ENCODE measurements around the gene FSTL3. TPM values are rescaled to one million over a fixed set of nuclear protein-coding genes. Genes with fewer than 3 reads are reported as not detected.

FSTL3 gene
- total and polyA plus RNA-seq, 2 of the 13 experiments (the other 11 are each of a cell fraction or from before 2014, with no cell fraction given), result 13.5 to 15.6 TPM

DNA sequence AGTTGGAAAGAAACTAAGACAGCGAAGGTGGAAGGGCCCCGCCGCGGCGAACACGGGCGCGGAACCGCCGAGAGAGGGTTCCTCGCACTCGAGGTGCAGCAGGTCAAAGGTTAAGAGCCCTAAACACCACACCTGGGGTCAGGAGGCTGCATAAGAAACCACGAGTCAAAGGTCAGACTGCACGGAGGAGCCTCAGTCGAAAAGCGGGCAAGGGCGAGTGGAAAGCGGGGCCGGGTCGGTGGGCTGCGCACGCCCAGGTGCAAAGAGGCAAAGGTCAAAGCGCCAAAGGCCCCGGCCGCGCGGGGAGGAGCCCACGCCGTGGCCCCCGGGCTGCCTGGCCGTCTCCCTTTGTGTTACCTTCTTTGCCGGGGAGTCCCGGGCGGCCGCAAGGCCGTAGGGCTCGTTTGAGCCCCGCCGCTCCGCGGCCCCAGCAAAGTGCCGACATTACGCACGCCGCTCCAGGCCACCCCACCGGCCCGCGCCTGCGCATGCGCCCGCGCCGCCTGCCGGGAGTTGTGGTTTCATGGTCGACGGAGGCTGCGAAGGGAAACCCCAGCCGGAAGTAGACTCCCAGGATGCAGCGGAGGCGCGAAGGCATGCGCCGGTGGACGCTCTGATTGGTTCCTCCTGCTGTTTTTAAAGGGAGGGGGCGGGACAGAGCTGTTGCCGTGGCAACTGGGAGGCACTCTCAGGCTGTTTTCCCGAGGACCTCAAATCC is 43.0 kb upstream of the FSTL3 start, which contains the start of gene POLRMT (continued):
- TF ChIP-seq ZHX2 (IDR thresholded peaks at IDR 0.05; ENCODE audit: low read depth), result 0 out of 2 replicates have a peak, but pooled peaks have one; percentile 43
- peak; percentile 77; the same call in 1 of the 2 replicates for TF ChIP-seq ZHX2 (CRISPR knock-in tag; IDR thresholded peaks at IDR 0.05; ENCODE audit: borderline replicate concordance)
- peak; percentile 60 for TF ChIP-seq PHF8 (CRISPR knock-in tag; IDR thresholded peaks at IDR 0.05)
- 0 out of 2 replicates have a peak, but pooled peaks have one; percentile 51 for TF ChIP-seq ZNF850 (CRISPR knock-in tag; conservative IDR thresholded peaks at IDR 0.05)
- TF ChIP-seq ZMYM4 (CRISPR knock-in tag; IDR thresholded peaks at IDR 0.05), result no peak
- peak; percentile 88 for TF ChIP-seq YEATS4 (CRISPR knock-in tag; IDR thresholded peaks at IDR 0.05; ENCODE audit: borderline replicate concordance)
- peak; percentile 88 for TF ChIP-seq YY1 (IDR thresholded peaks at IDR 0.05; ENCODE audit: insufficient read depth, insufficient replicate concordance, low read depth, low read length)
- TF ChIP-seq MNT (IDR thresholded peaks at IDR 0.05), result peak; percentile 68
- TF ChIP-seq, protein P1, sequence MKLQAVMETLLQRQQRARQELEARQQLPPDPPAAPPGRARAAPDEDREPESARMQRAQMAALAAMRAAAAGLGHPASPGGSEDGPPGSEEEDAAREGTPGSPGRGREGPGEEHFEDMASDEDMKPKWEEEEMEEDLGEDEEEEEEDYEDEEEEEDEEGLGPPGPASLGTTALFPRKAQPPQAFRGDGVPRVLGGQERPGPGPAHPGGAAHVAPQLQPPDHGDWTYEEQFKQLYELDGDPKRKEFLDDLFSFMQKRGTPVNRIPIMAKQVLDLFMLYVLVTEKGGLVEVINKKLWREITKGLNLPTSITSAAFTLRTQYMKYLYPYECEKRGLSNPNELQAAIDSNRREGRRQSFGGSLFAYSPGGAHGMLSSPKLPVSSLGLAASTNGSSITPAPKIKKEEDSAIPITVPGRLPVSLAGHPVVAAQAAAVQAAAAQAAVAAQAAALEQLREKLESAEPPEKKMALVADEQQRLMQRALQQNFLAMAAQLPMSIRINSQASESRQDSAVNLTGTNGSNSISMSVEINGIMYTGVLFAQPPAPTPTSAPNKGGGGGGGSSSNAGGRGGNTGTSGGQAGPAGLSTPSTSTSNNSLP (IDR thresholded peaks at IDR 0.05; ENCODE audit: low read depth, low read length), result 0 out of 2 replicates have a peak, but pooled peaks have one; percentile 26
- TF ChIP-seq ATF5 (CRISPR knock-in tag; IDR thresholded peaks at IDR 0.05; ENCODE audit: low read depth), result no peak
- TF ChIP-seq, protein P2, sequence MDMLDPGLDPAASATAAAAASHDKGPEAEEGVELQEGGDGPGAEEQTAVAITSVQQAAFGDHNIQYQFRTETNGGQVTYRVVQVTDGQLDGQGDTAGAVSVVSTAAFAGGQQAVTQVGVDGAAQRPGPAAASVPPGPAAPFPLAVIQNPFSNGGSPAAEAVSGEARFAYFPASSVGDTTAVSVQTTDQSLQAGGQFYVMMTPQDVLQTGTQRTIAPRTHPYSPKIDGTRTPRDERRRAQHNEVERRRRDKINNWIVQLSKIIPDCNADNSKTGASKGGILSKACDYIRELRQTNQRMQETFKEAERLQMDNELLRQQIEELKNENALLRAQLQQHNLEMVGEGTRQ (IDR thresholded peaks at IDR 0.05; ENCODE audit: low read depth, low read length), result no peak
- TF ChIP-seq, protein P2 (CRISPR knock-in tag; IDR thresholded peaks at IDR 0.05; ENCODE audit: borderline replicate concordance), result no peak
- TF ChIP-seq, protein P3, sequence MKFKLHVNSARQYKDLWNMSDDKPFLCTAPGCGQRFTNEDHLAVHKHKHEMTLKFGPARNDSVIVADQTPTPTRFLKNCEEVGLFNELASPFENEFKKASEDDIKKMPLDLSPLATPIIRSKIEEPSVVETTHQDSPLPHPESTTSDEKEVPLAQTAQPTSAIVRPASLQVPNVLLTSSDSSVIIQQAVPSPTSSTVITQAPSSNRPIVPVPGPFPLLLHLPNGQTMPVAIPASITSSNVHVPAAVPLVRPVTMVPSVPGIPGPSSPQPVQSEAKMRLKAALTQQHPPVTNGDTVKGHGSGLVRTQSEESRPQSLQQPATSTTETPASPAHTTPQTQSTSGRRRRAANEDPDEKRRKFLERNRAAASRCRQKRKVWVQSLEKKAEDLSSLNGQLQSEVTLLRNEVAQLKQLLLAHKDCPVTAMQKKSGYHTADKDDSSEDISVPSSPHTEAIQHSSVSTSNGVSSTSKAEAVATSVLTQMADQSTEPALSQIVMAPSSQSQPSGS (CRISPR knock-in tag; IDR thresholded peaks at IDR 0.05), result peak; percentile 63

Measured in HepG2 (cell line).